Fibroblast of skin of right quadriceps (primary cell): ENCODE data around the gene SAMM50.
A peak's percentile ranks its signal among the peaks of the same experiment; 100 is the strongest.

ENCODE experiments used
- DNase-seq: peaks from one replicate; pipeline ENCODE4 v3.0.0-alpha.2; 2013

SAMM50 gene

DNA sequence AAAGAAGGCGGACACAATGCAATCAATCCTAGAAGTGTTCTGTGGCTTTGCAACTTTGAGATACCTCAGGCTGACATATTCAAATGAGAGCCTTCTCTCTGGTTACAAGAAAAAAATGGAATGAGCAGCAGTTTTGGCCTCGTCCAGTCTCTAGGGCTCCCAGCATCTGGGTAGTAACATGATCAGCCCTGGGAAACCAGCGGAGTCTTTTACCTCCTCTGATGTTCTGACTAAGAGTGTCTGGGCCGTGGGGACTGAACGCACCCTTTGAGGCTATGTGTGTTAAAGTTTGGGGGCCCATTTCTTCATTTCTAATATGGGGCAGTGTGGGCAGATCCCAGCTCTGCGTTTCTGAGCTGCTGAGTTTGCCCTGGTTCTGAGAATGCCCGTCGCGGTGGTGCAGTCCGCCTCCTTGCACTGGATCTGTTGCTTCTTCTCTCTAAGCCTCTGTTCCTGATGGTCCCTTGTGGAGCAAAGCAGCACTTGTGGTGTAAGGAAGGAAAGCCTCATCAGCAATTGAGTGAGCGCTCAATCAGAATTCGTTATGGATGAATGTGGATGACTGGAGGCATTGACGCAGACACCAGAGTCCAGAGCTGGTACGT is 77.0 kb downstream of the SAMM50 start:
- no peak for DNase-seq

DNA sequence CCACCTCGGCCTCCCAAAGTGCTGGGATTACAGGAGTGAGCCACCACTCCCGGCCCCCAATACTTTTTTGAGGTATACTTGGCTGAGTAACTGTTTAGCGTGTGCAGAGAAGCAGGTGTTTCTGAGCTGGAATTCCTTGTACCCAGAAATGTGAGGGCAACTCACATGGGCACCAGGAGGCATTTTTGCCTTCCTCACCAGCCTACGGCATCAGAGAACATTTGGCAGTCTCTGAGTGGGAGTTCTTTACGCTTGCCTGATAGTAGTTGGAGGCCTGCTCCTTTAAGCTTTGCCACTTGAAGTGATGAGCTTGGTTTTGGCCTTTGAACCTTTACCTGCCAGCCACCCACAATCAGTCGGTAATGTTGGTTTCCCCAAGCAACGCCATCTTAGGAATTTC is 78.0 kb downstream of the SAMM50 start:
- no peak for DNase-seq

- no peak for DNase-seq
These were observed 78.5 kb downstream of the SAMM50 start for GRCh38 chr22:44033694-44034093.

DNA sequence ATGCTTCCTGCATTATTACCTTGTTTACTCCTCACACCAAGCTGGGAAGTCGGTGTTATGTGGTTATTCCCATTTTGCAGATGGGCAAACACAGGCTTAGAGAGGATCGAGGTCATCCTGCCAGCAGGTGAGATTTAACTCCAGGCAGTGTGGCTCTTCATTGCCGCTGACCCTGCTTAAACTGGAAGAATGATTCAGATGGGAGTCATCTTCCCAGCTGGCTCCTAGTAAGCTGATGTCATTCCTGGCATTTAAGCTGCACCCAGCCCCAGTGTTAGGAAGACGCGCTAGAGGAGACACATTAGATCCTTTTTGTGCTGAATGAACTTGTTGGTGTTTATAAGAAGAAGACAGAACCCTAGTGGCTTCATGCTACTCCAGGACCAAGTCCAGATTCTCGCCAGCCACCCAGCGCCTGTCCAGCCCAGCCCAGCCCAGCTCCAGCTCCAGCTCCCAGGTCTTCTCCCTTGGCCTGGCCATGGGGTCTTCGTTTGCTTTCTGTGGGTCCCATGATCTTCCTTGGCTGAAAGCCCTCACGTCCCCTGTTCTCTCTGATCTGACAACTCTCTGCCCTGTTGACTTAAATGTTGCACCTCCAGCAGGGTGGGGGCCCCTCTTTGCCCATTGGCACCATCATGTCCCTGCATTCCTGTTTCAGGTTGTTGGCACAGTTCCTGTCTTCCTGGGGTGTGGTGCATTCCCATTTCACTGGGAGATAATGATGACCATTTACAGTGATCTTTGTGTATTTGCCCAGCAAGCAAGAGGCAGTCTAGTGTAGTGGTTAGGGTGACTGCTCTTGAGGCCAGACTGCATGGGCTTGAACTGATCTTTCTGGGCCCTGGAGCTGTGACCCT is 82.5 kb downstream of the SAMM50 start:
- DNase-seq = peak; percentile 90

DNA sequence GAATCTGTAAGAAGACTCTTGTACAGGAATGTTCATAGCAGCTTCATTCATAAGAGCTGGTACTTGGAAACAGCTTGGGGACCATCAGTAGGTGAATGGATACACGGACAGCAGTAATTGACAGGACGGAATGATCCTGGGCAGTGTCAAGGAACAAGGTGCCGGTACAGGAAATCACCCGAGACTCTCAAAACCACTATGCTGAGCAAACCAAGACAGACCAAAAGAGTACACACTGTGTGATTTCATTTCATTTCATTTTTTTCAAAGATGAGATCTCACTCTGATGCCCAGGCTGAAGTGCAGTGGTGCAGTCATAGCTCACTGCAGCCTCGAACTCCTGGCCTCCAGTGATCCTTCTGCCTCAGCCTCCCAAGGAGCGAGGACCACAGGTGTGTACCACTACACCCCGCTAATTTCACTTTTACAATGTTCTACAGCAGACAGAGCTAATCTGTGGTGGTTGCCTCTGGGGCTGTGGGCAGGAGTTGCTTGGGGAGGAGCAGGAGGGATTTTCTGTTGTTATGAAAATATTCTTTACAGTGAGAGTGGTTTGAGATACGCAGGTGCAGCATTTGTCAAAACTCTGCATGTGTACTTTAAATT is 84.4 kb downstream of the SAMM50 start:
- no peak for DNase-seq

DNA sequence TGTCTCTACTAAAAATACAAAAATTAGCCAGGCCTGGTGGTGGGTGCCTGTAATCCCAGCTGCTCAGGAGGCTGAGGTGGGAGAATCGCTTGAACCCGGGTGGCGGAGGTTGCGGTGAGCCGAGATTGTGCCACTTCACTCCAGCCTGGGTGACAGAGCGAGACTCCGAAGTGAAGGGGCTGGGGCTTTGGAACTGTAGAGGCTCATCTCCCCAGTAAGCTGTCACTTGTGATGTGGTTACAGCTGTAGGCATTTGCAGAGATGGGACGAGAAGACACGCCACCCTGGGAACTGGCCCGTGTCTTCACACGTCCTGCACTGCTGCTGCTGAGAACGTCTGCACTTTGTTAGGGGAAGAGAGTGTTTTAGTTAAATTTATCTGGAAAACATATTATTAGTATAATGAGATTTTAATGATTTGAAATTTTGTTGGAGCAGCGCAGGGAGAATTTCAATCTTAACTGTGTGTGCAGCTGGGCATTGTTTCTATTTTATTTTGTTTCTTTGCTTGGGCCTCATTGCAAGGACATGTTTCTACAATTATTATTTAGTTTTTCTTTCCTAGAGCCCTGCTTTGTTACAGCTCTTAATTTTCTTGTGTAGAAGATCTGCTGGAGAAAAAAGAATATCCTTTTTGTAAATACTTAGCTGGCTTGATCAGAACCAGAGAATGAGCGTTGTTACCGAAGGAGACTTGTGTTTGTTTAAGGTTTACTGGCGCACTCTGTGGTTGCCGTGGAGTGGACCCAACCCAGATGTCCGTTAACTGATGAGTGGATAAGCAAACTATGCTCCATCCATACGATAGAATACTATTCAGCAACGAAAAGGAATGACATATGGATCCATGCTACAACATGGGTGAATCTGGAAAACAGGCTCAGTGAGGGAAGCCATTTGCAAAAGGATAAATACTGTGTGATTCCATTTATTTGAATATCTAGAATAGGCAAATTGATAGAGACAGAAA is 87.3 kb downstream of the SAMM50 start:
- DNase-seq = no peak

DNA sequence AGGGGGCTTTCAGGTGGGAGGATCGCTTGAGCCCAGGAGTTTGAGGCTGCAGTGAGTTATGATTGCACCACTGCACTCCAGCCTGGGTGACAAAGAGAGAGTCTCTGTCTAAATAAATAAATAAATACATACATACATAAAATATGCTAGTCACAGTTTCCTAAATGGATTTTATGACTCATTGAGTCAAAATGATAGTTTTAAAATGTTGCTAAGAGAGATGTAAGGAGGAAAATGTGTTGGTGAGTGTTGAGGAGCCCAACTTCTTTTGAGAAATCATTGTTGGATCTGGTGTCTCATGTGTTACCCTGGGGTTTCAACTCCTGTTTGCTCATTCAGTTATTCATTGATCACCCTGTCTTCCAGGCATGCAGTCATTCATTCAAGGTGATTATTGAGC is 89.9 kb downstream of the SAMM50 start:
- DNase-seq = peak; percentile 68
